HL-60 (cell line): ENCODE data around the gene MTIF3.

Experiments
- DNase-seq, 2 experiments: peaks; one replicate each; pipeline ENCODE4 v3.0.0-alpha.2; 2010 to 2020; ENCODE audit warnings: low read depth in 1 of 2, low spot score in 1 of 2
- H3K27ac ChIP-seq: fragments of 250-450 bp; sonication (Bioruptor Pico); replicated peaks from 2 replicates; pipeline ENCODE4 v1.5.1; 2020; ENCODE audit warnings: mild to moderate bottlenecking, moderate library complexity
- H3K27me3 ChIP-seq: fragments of 250-450 bp; sonication (Bioruptor Pico); 2 replicates; pipeline ENCODE4 v1.5.1; 2021; ENCODE audit warnings: mild to moderate bottlenecking, moderate library complexity; ENCODE audit not compliant: insufficient read depth, poor library complexity, severe bottlenecking
- H3K4me3 ChIP-seq: replicated peaks from 2 replicates; pipeline ENCODE4 v1.5.1; 2011; ENCODE audit warnings: mild to moderate bottlenecking, control low read depth, low read length; ENCODE audit not compliant: insufficient read depth
- GABPA ChIP-seq: IDR thresholded peaks from 2 replicates; pipeline ENCODE4 v1.6.1; 2012; ENCODE audit warnings: low read depth
- POLR2AphosphoS5 ChIP-seq: IDR thresholded peaks from 2 replicates; pipeline ENCODE4 v1.6.1; 2012; ENCODE audit warnings: low read depth
- SPI1 ChIP-seq: IDR thresholded peaks from 2 replicates; pipeline ENCODE4 v1.6.1; 2012; ENCODE audit warnings: low read depth, mild to moderate bottlenecking, borderline replicate concordance
- TF ChIP-seq, protein P1 (sequence below): IDR thresholded peaks from one replicate; pipeline ENCODE4 v1.5.1; 2011; ENCODE audit warnings: low read length, control low read depth, inconsistent platforms; ENCODE audit not compliant: insufficient read depth
- TF ChIP-seq, protein P2 (sequence below): IDR thresholded peaks from 2 replicates; pipeline ENCODE4 v1.6.1; 2012; ENCODE audit warnings: low read depth; ENCODE audit not compliant: insufficient replicate concordance

Gene MTIF3

DNA sequence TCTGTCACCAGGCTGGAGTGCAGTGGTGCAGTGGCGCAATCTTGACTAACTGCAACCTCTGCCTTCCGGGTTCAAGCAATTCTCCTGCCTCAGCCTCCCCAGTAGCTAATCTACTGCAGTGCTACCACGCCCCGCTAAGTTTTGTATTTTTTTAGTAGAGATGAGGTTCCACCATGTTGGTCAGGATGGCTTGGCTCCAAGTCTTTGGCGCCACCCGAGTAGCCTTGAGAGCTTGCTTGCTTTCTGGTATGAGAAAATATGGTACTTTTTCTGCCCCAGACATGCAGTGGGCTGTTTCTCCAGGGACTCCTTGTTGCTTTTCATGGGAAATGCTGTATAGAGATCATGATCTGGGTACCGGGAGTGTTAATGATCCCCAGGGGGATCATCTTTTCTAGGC, 60.5 kb downstream of the MTIF3 start:
- Histone ChIP-seq H3K4me3 (no peak overlapping the region), H3K27ac (no peak overlapping the region), H3K27me3 (no peaks in the 10 kb centered on the region)
- TF ChIP-seq, protein P1, sequence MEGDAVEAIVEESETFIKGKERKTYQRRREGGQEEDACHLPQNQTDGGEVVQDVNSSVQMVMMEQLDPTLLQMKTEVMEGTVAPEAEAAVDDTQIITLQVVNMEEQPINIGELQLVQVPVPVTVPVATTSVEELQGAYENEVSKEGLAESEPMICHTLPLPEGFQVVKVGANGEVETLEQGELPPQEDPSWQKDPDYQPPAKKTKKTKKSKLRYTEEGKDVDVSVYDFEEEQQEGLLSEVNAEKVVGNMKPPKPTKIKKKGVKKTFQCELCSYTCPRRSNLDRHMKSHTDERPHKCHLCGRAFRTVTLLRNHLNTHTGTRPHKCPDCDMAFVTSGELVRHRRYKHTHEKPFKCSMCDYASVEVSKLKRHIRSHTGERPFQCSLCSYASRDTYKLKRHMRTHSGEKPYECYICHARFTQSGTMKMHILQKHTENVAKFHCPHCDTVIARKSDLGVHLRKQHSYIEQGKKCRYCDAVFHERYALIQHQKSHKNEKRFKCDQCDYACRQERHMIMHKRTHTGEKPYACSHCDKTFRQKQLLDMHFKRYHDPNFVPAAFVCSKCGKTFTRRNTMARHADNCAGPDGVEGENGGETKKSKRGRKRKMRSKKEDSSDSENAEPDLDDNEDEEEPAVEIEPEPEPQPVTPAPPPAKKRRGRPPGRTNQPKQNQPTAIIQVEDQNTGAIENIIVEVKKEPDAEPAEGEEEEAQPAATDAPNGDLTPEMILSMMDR: no peak
- no peak for DNase-seq

DNA sequence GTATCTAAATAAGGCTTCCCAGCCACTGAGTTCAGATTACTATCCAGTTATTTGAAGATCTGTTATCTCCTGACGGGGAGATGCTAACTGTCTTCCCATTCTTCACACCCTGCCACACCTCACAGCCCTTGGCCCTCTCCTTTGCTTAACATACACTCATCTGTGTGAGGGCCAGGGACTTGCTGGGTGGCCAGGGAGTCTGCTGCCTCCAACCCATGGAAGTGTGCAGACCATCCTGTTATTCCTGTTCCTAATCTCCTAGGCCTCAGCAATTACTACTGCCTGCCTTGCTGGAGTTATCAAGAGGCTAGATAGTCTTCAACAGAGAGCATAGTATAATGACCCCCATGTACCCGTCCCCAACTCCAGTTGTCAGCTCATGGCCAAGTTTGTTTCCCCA, 62.1 kb downstream of the MTIF3 start:
- Histone ChIP-seq H3K4me3 (no peak overlapping the region), H3K27ac (no peak overlapping the region), H3K27me3 (no peaks in the 10 kb centered on the region)
- DNase-seq: no peak
- TF ChIP-seq, protein P2, sequence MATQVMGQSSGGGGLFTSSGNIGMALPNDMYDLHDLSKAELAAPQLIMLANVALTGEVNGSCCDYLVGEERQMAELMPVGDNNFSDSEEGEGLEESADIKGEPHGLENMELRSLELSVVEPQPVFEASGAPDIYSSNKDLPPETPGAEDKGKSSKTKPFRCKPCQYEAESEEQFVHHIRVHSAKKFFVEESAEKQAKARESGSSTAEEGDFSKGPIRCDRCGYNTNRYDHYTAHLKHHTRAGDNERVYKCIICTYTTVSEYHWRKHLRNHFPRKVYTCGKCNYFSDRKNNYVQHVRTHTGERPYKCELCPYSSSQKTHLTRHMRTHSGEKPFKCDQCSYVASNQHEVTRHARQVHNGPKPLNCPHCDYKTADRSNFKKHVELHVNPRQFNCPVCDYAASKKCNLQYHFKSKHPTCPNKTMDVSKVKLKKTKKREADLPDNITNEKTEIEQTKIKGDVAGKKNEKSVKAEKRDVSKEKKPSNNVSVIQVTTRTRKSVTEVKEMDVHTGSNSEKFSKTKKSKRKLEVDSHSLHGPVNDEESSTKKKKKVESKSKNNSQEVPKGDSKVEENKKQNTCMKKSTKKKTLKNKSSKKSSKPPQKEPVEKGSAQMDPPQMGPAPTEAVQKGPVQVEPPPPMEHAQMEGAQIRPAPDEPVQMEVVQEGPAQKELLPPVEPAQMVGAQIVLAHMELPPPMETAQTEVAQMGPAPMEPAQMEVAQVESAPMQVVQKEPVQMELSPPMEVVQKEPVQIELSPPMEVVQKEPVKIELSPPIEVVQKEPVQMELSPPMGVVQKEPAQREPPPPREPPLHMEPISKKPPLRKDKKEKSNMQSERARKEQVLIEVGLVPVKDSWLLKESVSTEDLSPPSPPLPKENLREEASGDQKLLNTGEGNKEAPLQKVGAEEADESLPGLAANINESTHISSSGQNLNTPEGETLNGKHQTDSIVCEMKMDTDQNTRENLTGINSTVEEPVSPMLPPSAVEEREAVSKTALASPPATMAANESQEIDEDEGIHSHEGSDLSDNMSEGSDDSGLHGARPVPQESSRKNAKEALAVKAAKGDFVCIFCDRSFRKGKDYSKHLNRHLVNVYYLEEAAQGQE: no peak
- no peak for TF ChIP-seq GABPA
- TF ChIP-seq, protein P1: no peak
- no peak for TF ChIP-seq SPI1
- TF ChIP-seq POLR2AphosphoS5: no peak
